ENCODE data around the gene GRK2.

The GRK2 gene

GRCh38 chr11:67254798-67255197, 11.5 kb upstream of the GRK2 start:
- no peak for DNase-seq

GRCh38 chr11:67255353-67255752, 10.9 kb upstream of the GRK2 start:
- no peak for DNase-seq

- no peak for DNase-seq
Measured at GRCh38 chr11:67255864-67256263, 10.4 kb upstream of the GRK2 start.

- no peak for DNase-seq
Measured at GRCh38 chr11:67256477-67257135, 9.7 kb upstream of the GRK2 start.

GRCh38 chr11:67260406-67260805, 5.9 kb upstream of the GRK2 start:
- no peak for DNase-seq

GRCh38 chr11:67260885-67261639, 5.2 kb upstream of the GRK2 start:
- DNase-seq = peak; percentile 57

- no peak for DNase-seq
Measured at GRCh38 chr11:67261640-67261945, 4.7 kb upstream of the GRK2 start.

- DNase-seq = no peak
Measured at GRCh38 chr11:67261946-67262681, 4.2 kb upstream of the GRK2 start.

- DNase-seq = peak; percentile 79
Measured at GRCh38 chr11:67262731-67263675, 3.3 kb upstream of the GRK2 start.

- no peak for DNase-seq
Measured at GRCh38 chr11:67264260-67264659, 2.0 kb upstream of the GRK2 start.

GRCh38 chr11:67264877-67265632, 1.2 kb upstream of the GRK2 start:
- DNase-seq = no peak

GRCh38 chr11:67265633-67266448, 432 bp upstream of the GRK2 start:
- peak; percentile 59 for DNase-seq

- no peak for DNase-seq
Measured at GRCh38 chr11:67267188-67268080, 1.2 kb downstream of the GRK2 start.

- DNase-seq = no peak
Measured at GRCh38 chr11:67268081-67268961, 2.0 kb downstream of the GRK2 start.

GRCh38 chr11:67268962-67269268, 2.6 kb downstream of the GRK2 start:
- no peak for DNase-seq

- DNase-seq = peak; percentile 20
Measured at GRCh38 chr11:67269401-67270255, 3.4 kb downstream of the GRK2 start.

- peak; percentile 18 for DNase-seq
Measured at GRCh38 chr11:67270256-67271204, 4.3 kb downstream of the GRK2 start.
